Right kidney (tissue), 1 donor: ENCODE results near the gene VASP.

Experiments used
- DNase-seq: peaks from one replicate; pipeline ENCODE4 v3.0.0-alpha.2; 2016

VASP gene

DNA sequence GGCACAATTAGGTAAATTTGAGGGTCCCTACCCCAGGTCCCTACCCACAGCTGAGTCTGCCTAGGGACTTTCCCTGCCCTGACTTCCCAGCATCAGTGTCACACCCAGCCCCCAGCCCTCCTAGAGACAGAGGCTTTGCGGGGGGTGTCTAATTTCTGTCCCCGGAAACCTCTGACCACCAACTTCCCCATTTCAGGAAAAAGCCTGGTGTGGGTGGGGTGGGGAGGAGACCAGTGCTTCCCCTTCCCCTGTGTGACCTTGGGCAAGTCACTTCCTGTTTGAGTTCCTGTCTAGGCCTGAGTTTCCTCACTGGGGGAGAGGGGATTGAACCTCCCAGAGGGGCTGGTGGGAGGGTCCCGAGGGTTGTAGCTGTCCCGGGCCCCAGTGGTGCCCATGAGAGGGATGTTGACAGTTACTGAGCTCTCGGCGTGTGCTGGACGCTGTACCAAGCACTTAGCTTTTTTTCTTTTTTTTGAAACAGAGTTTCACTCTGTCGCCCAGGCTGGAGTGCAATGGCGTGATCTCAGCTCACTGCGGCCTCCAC, 7.9 kb downstream of the VASP start:
- no peak for DNase-seq

DNA sequence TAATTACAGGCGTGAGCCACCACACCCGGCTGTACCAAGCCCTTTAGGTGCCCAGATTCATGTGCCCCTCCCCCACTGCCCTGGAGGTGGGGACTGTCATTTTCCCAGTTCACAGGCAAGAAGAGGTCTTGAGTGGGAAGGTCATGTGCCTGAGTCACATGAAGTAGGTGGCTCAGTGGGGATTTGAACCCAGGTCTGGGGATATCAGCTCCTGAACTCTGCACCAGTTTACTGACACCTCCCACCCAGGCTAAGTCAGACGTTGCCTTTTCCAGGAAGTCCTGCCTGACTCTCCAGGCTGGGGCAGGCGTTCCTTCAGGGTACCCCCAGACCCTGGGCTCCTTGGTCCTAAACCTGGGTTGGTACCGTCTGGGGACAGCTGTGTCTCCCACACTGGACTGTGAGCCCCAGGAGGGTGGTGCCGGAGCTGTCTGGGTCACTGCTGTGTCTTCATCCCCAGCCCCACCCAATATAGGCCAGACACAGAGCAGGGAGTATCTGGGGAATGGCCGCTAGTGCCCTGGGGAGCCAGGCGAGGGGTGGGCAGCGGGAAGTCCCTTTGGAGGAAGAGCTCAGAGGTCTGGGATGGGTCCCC, 8.6 kb downstream of the VASP start:
- no peak for DNase-seq

GRCh38 chr19:45517238-45517637, 10.0 kb downstream of the VASP start:
- no peak for DNase-seq

DNA sequence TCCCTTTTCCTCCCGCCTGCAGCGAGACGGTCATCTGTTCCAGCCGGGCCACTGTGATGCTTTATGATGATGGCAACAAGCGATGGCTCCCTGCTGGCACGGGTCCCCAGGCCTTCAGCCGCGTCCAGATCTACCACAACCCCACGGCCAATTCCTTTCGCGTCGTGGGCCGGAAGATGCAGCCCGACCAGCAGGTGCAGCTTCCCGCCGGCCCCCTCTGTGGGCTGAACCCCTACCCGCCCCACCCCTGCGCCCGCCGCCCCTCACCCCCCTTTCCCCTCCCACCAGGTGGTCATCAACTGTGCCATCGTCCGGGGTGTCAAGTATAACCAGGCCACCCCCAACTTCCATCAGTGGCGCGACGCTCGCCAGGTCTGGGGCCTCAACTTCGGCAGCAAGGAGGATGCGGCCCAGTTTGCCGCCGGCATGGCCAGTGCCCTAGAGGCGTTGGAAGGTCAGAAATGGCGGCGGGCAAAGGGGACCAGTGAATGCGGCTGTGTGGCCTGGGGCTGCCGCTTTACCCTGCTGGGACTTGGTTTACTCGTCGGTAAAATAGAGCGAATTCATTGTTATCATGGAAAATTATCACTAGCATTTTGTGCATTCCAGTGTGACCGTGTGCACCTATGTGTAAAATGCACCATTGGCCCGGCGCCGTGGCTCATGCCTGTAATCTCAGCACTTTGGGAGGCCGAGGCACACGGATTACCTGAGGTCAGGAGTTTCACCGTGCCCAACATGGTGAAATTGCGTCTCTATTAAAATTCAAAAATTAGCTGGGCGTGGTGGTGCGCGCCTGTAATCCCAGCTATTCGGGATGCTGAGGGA, 10.6 kb downstream of the VASP start:
- no peak for DNase-seq

- DNase-seq, result no peak
Observed at GRCh38 chr19:45518469-45518826, 11.2 kb downstream of the VASP start.

GRCh38 chr19:45522010-45522941, 15.0 kb downstream of the VASP start:
- DNase-seq, result no peak

DNA sequence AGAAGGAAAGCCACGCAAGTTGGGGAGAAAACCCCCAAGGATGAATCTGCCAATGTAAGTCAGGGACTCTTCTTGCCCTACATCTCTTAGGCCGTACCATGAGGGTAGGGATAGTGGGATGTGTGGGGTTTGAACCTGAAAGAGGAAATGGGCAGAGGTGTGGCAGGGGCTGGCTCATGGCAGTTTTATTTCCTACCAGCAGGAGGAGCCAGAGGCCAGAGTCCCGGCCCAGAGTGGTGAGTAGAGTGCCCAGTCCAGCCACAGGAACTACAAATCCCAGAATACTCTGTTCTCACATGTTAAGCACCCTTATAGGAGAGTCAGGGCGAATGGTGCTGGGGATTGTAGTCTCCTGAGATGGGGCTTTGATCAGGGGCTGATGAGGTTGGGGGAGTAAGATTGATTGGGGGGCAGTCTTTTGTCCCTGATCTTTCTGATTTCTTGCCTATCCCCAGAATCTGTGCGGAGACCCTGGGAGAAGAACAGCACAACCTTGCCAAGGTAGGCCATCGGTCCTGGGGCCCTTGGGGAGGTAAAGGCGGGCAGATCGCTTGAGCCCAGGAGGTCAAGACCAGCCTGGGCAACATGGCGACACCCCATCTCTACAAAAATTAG, 16.5 kb downstream of the VASP start:
- peak; percentile 68 for DNase-seq

GRCh38 chr19:45524575-45525129, 17.4 kb downstream of the VASP start:
- DNase-seq, result no peak

GRCh38 chr19:45526143-45526542, 18.9 kb downstream of the VASP start:
- no peak for DNase-seq

DNA sequence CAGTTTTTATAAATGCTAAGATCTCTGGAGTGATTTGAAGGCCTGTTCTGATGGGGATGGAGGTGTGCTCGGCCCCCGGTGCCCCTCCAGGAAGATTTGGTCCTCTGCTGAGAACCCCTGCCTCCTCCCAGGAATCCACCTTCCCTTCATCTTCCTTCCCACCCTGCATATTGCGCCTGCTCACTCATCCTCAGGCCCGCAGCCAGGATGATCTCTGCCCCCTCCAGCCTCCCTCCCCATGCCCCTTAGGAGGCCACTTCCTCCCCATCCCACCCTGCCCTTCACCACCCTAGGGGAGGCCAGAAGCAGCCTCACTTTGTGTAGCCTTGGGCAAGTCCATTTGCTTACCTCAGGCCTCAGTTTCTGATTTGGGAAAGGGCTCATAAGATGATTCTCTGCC, 19.7 kb downstream of the VASP start:
- no peak for DNase-seq

DNA sequence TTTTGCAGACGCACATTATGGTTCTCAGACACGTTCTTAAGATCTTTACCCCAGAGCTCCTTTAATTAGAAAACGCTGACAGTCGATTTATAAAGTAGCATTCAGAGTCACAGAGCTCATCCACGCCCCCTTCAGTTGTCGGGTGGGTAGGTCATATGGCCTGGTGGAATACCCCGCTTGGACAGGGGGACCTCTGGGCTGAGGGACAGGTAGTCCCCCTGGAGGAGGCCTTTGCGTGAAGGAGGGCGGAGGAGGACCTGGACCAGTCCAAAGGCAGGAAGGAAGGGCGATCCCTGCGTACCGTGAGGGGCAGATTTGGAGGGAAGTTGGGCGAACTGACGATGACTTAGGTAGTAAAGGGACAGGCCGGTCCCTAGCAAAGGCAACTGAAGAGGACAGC, 20.5 kb downstream of the VASP start:
- no peak for DNase-seq

DNA sequence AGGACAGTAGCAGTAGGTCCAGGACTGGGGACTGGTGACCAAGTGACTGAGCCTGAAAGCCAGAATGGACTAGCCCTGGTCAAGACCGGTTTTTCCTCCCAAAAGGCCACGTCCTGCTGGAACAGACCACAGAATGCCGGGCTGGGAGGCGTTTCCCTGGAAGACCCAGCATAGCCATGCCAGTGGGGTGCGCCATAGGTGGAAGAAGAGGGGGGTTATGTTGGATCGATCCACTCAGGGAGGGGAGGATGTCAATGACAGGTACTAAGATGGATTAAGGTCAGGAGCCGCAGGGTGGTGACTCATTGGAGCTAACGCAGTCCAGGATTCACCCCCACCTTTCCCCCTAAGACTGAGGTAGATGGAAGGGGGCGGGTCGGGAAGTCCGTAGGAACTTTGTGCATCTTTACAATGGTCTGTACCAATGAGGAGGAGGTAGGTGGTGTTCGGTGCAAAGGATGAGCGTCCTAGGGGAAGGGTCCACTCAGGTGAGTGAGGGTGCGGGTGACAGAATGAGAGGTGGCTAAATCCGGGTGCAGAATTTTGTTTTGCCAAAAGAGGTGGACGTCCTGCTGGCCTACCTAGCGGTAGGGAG, 21.0 kb downstream of the VASP start:
- DNase-seq, result peak; percentile 32

DNA sequence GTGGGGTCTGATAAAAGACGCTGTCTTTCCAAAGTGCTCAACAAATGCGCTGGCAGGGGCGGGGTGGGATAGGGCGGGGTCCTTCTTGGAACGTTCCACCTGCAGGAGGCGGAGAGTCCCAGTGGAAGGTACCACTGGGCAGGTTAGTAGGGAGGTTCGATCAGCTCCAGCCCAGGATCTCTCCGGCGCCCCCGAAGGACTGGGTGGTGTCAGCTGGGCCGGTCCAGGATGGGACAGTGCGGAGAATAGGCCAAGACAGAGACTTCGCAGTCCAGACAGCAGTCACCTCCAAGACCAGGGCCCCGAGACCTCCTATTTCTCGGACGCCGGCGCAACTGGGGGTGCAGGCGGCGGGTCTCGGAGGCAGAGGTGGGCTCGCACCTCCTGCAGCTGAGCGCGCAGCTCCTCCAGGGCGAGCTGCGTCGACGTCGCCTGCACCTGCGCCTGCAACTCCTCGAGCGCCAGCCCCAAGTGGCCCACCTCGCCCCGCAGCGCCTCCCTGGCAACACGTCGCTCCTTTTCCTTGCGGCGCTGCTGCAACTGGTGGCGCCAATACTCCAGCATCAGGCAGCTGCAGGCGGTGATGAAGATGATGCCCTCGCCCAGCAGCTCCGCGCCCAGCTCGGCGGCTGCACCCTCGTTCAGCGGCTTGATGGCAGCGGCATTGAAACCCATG, 21.6 kb downstream of the VASP start:
- DNase-seq, result peak; percentile 67

GRCh38 chr19:45529420-45529785, 22.1 kb downstream of the VASP start:
- DNase-seq, result peak; percentile 32

GRCh38 chr19:45531349-45531748, 24.1 kb downstream of the VASP start:
- no peak for DNase-seq

- no peak for DNase-seq
Observed at GRCh38 chr19:45539459-45539858, 32.2 kb downstream of the VASP start.

DNA sequence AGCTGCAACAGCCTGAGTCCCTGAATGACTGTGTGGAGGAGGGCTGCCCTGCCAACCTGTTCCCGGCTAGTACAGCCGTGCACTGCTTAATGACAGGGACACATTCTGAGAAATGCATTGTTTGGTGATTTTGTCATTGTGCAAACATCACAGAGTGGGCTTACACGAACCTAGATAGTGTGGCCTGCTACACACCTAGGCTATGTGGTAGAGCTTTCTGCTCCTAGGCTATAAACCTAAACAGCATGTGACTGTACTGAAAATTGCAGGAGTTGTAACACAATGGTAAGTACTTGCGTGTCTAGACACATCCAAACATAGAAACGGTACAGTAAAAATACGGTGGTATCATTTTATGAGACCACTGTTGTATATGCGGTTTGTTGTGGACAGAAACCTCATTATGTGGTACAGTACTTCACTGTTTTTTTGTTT, 35.0 kb downstream of the VASP start:
- no peak for DNase-seq

DNA sequence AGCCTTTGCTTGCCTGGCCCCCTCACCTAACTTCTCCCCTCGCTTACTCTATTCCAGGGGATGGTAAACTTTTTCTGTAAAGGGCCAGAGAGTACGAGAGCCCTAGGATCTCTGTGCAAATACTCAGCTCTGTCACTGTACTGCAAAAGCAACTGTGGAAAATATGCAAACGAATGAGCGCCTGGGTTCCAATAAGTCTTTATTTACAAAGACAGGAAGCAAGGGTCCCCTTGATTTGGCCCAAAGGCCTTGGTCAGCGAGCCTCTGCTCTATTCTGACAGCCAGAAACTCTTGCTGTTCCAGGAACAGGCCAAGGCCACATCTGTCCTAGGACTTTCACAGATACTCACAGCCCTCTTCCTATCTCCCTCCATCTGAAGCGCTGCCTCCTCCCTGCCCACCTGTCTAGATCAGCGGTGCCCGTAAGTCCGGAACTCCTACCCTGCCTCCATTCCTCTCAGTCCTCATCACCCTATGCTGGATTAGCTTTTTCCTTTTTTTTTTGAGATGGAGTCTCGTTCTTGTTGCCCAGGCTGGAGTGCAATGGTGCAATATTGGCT, 40.0 kb downstream of the VASP start:
- DNase-seq, result no peak

DNA sequence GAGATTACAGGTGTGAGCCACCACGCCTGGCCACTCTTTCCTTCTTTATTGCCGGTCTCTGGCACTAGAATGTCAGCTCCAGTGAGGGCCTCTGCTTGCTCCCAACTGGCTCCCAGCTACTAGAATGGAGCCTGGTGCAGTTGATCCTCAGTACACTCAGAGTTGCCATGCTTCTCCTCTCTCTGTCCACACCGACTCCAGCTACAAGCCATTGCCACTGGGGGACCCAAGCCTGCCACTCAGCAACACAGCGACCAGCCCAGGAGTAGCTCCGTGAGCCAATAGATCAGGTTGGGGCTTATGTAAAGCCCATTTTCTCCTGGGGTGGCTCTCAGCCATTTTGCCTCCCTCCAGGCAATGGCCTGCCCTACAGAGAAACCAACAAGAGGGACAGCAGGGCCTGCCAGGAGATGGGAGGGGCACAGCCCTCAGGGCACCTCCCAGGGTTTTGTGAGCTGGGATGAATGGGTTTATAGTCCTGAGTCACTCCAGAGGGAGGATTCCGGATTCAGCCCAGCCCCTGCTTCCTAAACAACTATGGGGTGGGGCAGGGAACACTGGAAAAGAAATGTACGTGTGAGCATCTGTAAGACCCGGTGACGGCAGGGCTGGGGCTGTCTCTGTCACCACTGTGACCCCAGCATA, 40.8 kb downstream of the VASP start:
- no peak for DNase-seq

DNA sequence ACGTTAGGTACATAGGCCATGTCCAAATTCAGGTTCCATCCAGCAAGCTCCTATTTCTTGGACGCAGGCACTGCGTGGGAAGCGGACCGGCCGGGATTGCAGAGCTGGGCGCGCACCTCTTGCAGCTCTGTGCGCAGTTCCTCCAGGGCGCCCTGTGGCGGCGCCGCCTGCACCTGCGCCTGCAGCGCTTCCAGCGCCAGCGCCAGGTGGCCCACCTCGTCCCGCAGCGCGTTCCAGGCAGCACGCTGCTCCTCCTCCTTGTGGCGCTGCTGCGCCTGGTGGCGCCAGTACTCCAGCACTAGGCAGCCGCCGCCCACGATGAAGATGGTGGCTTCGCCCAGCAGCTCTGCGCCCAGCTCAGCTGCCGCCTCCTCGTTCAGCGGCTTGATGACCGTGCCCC, 46.2 kb downstream of the VASP start:
- peak; percentile 50 for DNase-seq
